NCI-H146 treated with DMSO at 0.1 percent for 48 hours (cell line): ENCODE data around the gene FUT8.
"Not testable (repeated sequence)": the region's sequence is repeated elsewhere in the genome, so short reads cannot be mapped to it uniquely, and the experiment has no call there.

Experiments
- DNase-seq: peaks from one replicate; lab custom pipeline; 2025; ENCODE audit not compliant: unreplicated experiment; lab: John Stamatoyannopoulos, UW

Gene FUT8

DNA sequence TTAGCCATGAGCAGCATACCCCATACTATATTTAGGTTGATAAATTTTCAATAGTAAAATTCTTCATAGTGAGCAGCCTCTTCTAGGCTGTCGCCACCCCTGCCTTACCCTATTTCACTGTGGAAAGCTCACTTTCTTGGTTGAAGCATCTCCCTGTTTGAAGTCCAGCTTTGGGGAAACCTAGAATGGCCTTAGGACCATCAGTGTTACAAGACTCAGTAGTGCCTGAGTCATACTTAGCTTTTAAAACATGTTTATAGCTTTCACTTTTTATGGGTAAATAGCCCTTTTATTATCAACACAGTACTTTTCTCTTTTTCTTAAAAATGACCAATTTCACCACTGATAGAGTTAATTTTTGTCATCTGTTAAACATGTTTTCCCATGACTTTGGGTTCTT lies 37.1 kb downstream of the FUT8 start:
- no peak for DNase-seq

DNA sequence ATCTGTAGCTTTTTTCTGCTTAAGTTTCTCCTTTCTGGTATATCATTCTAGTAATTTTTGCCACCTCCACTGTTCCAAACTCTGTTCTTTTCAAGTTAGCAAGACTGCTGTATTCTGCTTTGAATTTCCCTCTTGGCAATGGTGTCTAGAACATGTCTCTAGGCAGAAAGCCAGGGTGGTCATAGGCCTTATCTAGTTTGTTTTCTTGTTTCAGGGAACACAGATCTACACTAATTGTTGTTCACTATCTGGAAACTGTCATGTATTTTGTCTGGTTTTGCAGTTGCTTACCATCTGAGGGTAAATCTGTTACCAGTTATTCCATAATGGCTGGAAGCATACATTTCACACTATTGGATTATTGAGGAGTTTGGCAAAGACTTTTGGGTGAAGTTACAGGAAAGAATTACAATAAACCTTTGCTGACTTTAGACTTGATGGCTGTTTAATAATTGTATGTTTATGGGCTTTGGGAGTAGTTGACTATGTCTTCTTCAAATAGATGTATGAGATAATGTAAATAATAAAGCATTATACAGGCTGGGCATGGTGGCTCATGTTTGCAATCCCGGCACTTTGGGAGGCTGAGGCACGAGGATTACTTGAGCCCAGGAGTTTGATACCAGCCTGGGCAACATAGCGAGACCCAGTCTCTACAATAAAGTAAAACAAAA lies 41.4 kb downstream of the FUT8 start:
- no peak for DNase-seq

DNA sequence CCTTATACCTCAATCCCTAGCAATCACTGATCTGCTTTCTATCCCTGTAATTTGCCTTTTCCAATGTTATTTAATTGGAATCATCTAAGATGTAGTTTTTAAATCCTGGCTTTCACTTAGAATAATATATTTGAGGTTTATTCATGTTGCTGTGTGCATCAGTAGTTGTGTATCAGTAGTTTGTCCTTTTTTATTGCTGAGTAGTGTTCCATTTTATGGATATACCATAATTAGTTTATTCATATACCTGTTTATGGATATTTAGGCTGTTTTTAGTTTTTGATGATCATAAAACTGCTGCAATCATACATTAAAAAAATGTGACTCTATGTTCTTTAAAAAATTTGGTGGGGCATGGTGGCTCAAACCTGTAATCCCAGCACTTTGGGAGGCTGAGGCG lies 43.7 kb downstream of the FUT8 start:
- DNase-seq, result no peak

DNA sequence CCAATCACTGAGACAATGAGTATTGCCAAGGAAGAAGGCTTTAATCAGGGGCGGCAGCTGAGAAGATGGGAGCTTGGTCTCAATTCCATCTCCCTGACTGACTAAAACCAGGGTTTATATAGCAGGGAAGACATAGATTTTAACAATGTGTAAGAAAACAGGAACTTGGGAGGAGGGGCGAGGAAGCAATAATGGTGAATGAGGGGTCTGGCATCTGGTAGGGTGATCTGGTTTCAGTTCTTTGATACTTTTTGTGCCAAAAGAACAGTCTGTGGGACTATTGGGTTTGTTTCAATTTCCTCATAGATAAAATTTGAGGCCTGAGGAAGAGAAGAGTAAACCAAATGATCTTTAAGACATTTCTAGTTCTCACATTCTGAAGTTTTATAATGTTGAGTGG lies 49.2 kb downstream of the FUT8 start:
- no peak for DNase-seq

- no peak for DNase-seq
These were observed 49.9 kb downstream of the FUT8 start for GRCh38 chr14:65462411-65462810.

GRCh38 chr14:65465584-65465983 lies 53.1 kb downstream of the FUT8 start:
- no peak for DNase-seq

GRCh38 chr14:65467926-65468325 lies 55.4 kb downstream of the FUT8 start:
- not testable (repeated sequence) for DNase-seq

DNA sequence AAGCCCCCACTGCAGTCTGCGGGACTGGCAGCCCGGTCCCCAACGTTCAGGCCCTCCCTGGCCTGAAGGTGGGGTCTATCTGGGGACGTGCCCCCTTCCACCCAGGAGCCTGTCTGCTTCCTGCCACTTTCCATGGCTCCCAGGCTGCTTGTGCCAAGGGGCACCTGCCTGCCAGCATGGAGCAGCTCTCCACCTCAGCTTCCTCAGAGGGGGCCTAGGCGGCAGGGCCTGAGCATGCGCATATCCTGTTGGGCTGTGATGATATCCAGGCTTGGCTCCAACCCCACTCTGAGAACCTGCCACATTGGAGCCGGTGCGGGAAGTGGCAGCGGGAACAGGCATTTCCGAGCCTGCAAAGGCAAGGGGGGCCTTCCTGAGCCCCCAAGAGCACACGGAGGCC lies 57.4 kb downstream of the FUT8 start:
- DNase-seq, result no peak

DNA sequence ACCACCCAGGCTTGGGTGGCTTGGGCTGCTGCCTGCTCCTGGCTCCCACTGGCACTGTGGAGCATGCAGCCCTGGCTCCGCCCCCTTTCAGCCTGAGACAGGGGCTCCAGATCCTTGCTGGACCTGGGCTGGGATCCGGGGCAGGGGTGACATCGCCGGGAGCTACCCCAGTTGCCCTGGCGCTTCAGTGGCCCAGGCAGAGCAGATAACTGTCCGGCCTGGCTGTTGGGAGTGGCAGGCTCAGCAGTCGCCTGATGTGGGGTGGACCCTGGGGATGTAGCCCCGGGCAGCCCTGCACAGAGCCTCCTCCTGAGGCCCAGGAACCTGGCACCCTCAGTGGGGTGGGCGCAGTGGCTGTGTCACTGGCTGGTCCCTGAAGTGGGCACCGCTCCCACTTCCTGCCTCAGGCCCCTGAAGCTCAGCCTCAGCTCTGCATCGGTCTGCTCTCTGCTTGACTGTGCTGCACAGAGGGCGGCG lies 57.9 kb downstream of the FUT8 start:
- DNase-seq, result no peak

GRCh38 chr14:65471038-65471878 lies 58.7 kb downstream of the FUT8 start:
- DNase-seq, result no peak

- no peak for DNase-seq
These were observed 59.7 kb downstream of the FUT8 start for GRCh38 chr14:65472189-65472588.

DNA sequence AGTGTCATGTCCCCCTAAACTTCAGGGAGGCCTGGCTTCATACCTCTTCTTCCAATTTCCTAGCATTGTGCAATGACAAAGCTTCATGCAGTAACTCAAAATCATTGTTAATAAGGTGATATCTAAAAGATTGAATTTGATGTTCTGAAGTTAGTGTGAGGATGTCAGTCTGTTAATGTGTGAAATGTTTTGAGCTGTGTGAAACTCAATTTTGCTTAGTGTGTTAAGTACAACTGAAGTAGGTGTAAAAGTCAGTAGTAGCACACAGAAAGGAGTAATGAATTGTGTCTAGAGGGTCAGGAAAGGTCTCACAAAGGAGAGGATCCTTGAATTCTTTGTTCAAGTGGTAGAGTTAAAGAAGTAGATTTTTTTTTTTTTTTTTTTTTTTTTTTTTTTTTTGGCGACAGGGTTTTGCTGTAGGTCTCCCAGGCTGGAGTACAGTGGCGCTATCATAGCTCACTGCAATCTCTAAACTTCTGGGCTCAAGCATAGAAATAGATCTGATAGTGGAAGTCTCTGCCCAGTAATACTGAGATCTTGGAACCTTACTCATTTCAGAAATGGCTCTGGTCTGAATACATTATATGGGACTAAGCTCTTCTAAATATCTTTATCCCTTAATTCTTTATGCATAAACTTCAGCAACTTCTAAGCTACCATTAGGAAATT lies 63.9 kb downstream of the FUT8 start:
- no peak for DNase-seq

DNA sequence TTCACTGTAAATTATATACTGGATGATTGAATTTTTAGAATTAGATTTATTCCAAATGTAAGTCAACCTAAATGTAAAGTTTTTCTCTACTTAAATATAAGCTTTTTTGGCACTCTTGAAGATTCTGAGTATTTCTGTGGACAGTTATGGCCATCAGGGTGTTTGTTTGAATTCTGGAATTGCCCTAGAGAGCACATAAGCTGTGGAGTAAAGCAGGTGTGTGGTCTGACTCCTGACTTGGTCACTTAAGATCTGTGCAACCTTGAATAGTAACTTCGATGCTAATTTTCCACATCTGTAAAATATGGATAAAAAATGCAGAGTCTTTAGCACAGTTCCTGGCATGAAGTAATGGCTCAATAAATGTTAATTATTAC lies 64.4 kb downstream of the FUT8 start:
- DNase-seq, result no peak

DNA sequence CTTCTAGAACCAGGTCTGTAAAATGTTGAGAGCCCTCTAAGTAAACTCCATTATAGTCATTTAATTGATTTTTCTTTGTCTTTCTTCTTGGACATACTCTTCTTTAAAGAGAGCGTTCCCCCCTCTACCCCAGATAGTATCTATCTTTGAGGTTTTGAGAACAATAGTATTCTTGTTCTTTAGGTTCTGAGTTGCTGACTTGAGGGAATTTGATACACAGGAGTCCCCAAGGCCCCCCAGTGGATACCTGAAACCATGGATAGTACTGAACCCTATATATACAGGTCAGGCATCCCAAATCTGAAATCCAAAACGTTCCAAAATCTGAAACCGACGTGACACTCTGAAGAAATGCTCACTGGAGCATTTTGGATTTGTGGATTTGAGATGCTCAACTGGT lies 65.5 kb downstream of the FUT8 start:
- no peak for DNase-seq

DNA sequence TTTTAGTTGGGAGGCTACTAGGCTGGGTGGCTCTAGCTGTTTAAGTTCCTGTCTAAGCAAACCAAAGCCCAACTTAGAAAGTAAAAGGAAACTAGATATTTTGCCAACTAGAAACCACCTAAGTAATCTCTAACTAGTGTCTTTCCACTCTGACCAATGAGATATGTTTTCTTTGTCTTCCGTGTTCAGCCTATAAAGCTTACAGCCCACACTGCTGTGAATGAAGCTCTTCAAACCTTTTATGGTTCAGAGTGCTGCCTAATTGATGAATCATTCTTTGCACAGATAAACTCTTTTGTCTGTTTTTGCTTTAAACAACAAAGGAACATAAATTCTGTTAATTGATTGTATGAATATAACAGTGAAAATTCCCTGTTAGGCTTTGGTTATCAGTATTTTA lies 66.1 kb downstream of the FUT8 start:
- no peak for DNase-seq

GRCh38 chr14:65479386-65479785 lies 66.9 kb downstream of the FUT8 start:
- DNase-seq, result no peak

GRCh38 chr14:65482757-65483438 lies 70.4 kb downstream of the FUT8 start:
- DNase-seq, result no peak

DNA sequence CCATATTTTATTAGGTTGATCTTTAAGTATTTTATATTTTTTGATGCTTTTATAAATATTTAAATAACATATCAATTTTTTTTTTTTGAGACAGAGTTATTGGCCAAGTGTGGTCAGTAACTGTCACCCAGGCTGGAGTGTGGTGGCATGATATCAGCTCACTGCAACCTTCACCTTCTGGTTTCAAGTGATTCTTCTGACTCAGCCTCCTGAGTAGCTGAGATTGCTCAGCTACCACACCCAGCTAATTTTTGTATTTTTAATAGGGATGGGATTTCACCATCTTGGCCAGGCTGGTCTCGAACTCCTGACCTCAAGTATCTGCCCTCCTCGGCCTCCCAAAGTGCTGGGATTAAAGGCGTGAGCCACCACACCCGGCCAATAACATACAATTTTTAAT lies 71.1 kb downstream of the FUT8 start:
- DNase-seq, result no peak

DNA sequence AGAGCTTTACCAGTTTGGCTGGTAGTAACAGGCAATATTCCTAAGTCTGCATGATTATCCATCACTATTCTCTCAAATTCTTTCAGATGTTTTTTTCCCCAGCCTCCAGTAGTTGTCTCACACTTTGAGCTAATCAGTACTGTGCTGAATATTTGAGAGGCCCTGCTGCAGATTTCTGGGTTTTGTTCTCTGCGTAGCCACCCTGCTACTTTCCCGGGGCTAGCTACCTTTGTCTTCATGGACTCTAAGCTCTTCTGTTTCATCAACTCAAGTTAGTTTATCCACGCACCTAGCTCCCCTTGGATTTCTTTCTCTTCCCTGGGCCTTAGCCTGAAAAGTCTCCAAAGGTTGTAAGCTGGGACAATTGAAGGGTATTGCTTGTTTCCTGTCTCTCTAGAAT lies 73.0 kb downstream of the FUT8 start:
- no peak for DNase-seq

- DNase-seq, result no peak
These were observed 74.3 kb downstream of the FUT8 start for GRCh38 chr14:65486863-65487262.

GRCh38 chr14:65487783-65488494 lies 75.4 kb downstream of the FUT8 start:
- no peak for DNase-seq
